ENCODE measurements around the gene ROR2. TPM values are rescaled to one million over a fixed set of nuclear protein-coding genes. Genes with fewer than 3 reads are reported as not detected.

ROR2 gene
- total and polyA plus RNA-seq, 10 donors: 0.65 to 15.6 (median 6.0) TPM

DNA sequence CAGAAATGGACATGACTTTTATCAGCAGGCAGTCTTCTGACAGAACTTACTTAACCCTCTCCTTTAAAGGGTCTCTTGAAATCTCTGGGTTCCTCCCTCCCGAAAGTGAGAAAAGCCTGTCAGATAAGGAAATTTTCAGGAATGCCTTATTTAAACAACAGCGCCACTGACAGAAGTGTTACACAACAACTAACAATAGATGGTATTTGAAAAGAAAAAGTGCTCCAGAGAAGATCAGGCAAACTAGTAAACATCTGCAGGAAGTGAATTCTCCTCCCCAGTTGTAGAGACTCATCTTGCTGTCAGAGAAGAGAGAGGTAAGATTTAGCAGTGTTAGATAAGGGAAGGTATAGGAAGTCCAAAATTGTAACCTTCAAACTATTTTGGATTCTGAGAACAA is 419.2 kb downstream of the ROR2 start:
- intact Hi-C loops (cut with DNase I; ENCODE audit: low total_unique reads): no loop called here
- 48 to 64% (median 54%) methylated on average over 2 of the region's 2 CpGs for WGBS, 5 donors
- no peaks in the 10 kb centered on the region for H3K36me3 ChIP-seq

GRCh38 chr9:91522481-91522880 is 427.5 kb downstream of the ROR2 start:
- Histone ChIP-seq H3K27ac (no peak overlapping the region), H3K9me3 (peaks cover 0 to 44% (median 20%) of the 10 kb centered on the region in 8 donors), H3K4me3 (no peak overlapping the region), H3K36me3 (no peaks in the 10 kb centered on the region), H3K27me3 (replicated peaks in 1 of 7) (peaks cover 0 to 7% (median 0%) of the 10 kb centered on the region in 7 donors), H3K4me1 (no peaks in the 10 kb centered on the region)
- 0 to 86% (median 35%) methylated on average over 1 of the region's 1 CpG for WGBS, 5 donors
- DNase-seq: no peak
- intact Hi-C loops (cut with DNase I; ENCODE audit: low total_unique reads): no loop called here
- no peak for TF ChIP-seq POLR2AphosphoS5 (IDR thresholded peaks at IDR 0.05)
- no peak for TF ChIP-seq POLR2A (IDR thresholded peaks at IDR 0.05)
- TF ChIP-seq CTCF (IDR thresholded peaks at IDR 0.05 in 8 of 11, conservative IDR thresholded peaks at IDR 0.05 in 3 of 11): no peak

More for the DNA sequence above, 419.2 kb downstream of the ROR2 start:
- H3K9me3 ChIP-seq: peaks cover 0 to 16% (median under 1%) of the 10 kb centered on the region in 8 donors
- H3K27me3 ChIP-seq (replicated peaks in 1 of 7): peaks cover 0 to 7% (median 0%) of the 10 kb centered on the region in 7 donors
- no peaks in the 10 kb centered on the region for H3K4me1 ChIP-seq
- no peak overlapping the region for H3K4me3 ChIP-seq
- TF ChIP-seq CTCF (IDR thresholded peaks at IDR 0.05 in 8 of 11, conservative IDR thresholded peaks at IDR 0.05 in 3 of 11) (no peak), POLR2AphosphoS5 (IDR thresholded peaks at IDR 0.05) (no peak), POLR2A (IDR thresholded peaks at IDR 0.05) (no peak)
- no peak overlapping the region for H3K27ac ChIP-seq
- no peak for DNase-seq

- Histone ChIP-seq H3K4me3 (no peak overlapping the region), H3K27me3 (replicated peaks in 1 of 7) (peaks cover 0 to 5% (median 0%) of the 10 kb centered on the region in 7 donors), H3K27ac (no peak overlapping the region), H3K4me1 (no peaks in the 10 kb centered on the region), H3K9me3 (peaks cover 0 to 18% (median 8%) of the 10 kb centered on the region in 8 donors), H3K36me3 (no peaks in the 10 kb centered on the region)
- intact Hi-C loops (cut with DNase I; ENCODE audit: low total_unique reads): no loop called here
- no peak for DNase-seq
- WGBS, 5 donors: 84 to 96% (median 88%) methylated on average over 2 of the region's 2 CpGs
- TF ChIP-seq POLR2AphosphoS5 (IDR thresholded peaks at IDR 0.05) (no peak), POLR2A (IDR thresholded peaks at IDR 0.05) (no peak), CTCF (IDR thresholded peaks at IDR 0.05 in 8 of 11, conservative IDR thresholded peaks at IDR 0.05 in 3 of 11) (no peak)
Measured at GRCh38 chr9:91519520-91520277, 430.3 kb downstream of the ROR2 start.

DNA sequence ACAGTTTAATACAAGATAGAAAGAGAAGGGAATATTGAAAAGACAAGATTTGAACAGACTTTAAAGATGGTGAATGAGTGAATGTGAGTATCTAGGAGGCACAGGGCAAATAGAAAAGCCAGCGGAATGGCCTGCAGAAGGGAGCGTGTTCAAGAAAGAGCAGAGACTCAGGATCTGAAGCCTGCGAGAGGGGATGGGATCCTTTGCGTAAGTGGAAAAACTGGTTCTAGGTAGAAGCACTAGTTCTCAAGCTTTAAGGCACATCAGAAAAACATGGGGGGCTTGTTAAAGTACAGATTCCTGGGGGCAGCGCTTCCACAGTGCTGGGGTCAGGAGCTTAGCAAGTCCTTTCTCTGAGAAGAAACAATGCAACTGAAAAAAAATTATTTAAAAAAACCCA is 431.6 kb downstream of the ROR2 start:
- 89 to 98% (median 94%) methylated on average over 5 of the region's 5 CpGs for WGBS, 5 donors
- no peaks in the 10 kb centered on the region for H3K27me3 ChIP-seq (replicated peaks in 1 of 7)
- no peak for DNase-seq
- no peaks in the 10 kb centered on the region for H3K36me3 ChIP-seq
- H3K27ac ChIP-seq: no peak overlapping the region
- H3K4me1 ChIP-seq: no peaks in the 10 kb centered on the region
- intact Hi-C loops (cut with DNase I; ENCODE audit: low total_unique reads): no loop called here
- TF ChIP-seq POLR2A (IDR thresholded peaks at IDR 0.05) (no peak), CTCF (IDR thresholded peaks at IDR 0.05 in 8 of 11, conservative IDR thresholded peaks at IDR 0.05 in 3 of 11) (no peak), POLR2AphosphoS5 (IDR thresholded peaks at IDR 0.05) (no peak)
- H3K4me3 ChIP-seq: no peak overlapping the region
- peaks cover 0 to 10% (median 0%) of the 10 kb centered on the region in 8 donors for H3K9me3 ChIP-seq
